SK-N-SH (cell line): Measurements from ENCODE around the gene CPZ. TPM values are rescaled to one million over a fixed set of nuclear protein-coding genes. Genes with fewer than 3 reads are reported as not detected.

Source experiments
- CTCF ChIA-PET: fragments of 300-600, 350-600 bp; formaldehyde crosslinking; extraction: SDS; loops from one replicate; lab custom pipeline; 2021; lab: Yijun Ruan, JAX
- POLR2A ChIA-PET: fragments of 350-600 bp; sonication (Branson Sonifier 250); formaldehyde crosslinking; extraction: SDS; loops from one replicate; lab custom pipeline; 2020; ENCODE audit warnings: antibody characterized with exemption, inconsistent platforms; lab: Yijun Ruan, JAX
- DNase-seq: peaks from one replicate; pipeline ENCODE4 v3.0.0; 2012
- H2AFZ ChIP-seq: fragments of 200-600 bp; sonication (generic); 2 replicates; pipeline ENCODE4 v1.8.1; 2016; ENCODE audit warnings: antibody characterized with exemption, mild to moderate bottlenecking, low read depth
- H3F3A ChIP-seq: fragments of 200-600 bp; sonication (generic); replicated peaks from 2 replicates; pipeline ENCODE3; 2016; ENCODE audit warnings: antibody characterized with exemption, mild to moderate bottlenecking; ENCODE audit not compliant: insufficient read depth
- H3K27ac ChIP-seq, 2 experiments: fragments of 200-500 bp in 1 of 2; fragments of 200-600 bp in 1 of 2; sonication (Bioruptor generic) in 1 of 2; sonication (generic), shearing (Covaris generic) in 1 of 2; 2 replicates each; pipeline versions ENCODE4 v1.5.1 to v1.6.1; 2014 to 2016; ENCODE audit warnings: low read depth in 2 of 2, inconsistent platforms in 1 of 2, low read length in 1 of 2, mild to moderate bottlenecking in 1 of 2, mixed read lengths in 1 of 2
- H3K27me3 ChIP-seq: fragments of 200-600 bp; sonication (generic), shearing (Covaris generic); 2 replicates; pipeline ENCODE4 v1.6.1; 2016; ENCODE audit warnings: mixed run types; ENCODE audit not compliant: insufficient read depth
- H3K36me3 ChIP-seq, 2 experiments: fragments of 200-500 bp in 1 of 2; fragments of 200-600 bp in 1 of 2; sonication (Bioruptor generic) in 1 of 2; sonication (generic) in 1 of 2; replicated peaks in 1 of 2; 2 replicates each; pipeline versions ENCODE3 to v1.5.1; 2014 to 2016; ENCODE audit warnings: low read length in 1 of 2, mild to moderate bottlenecking in 1 of 2; ENCODE audit not compliant: insufficient read depth in 2 of 2, control insufficient read depth in 1 of 2
- H3K4me1 ChIP-seq, 2 experiments: fragments of 200-500 bp in 1 of 2; fragments of 200-600 bp in 1 of 2; sonication (Bioruptor generic) in 1 of 2; sonication (generic), shearing (Covaris generic) in 1 of 2; 2 replicates each; pipeline versions ENCODE4 v1.5.1 to v1.6.1; 2014 to 2016; ENCODE audit warnings: low read depth in 1 of 2, low read length in 1 of 2, mixed run types in 1 of 2; ENCODE audit not compliant: insufficient read depth in 2 of 2, control insufficient read depth in 1 of 2
- H3K4me2 ChIP-seq: fragments of 200-600 bp; sonication (generic), shearing (Covaris generic); 2 replicates; pipeline ENCODE4 v1.6.1; 2017; ENCODE audit warnings: mixed run types
- H3K4me3 ChIP-seq, 2 experiments: fragments of 200-500 bp in 1 of 2; fragments of 200-600 bp in 1 of 2; sonication (Bioruptor generic) in 1 of 2; sonication (generic), shearing (Covaris generic) in 1 of 2; 2 replicates each; pipeline versions ENCODE4 v1.5.1 to v1.8.1; 2014 to 2016; ENCODE audit warnings: low read depth in 2 of 2, inconsistent platforms in 1 of 2, low read length in 1 of 2, mild to moderate bottlenecking in 1 of 2, mixed read lengths in 1 of 2, moderate library complexity in 1 of 2
- H3K79me2 ChIP-seq: fragments of 200-600 bp; sonication (generic); 2 replicates; pipeline ENCODE4 v1.8.1; 2017; ENCODE audit warnings: mild to moderate bottlenecking; ENCODE audit not compliant: insufficient read depth
- H3K9ac ChIP-seq: fragments of 200-600 bp; sonication (generic); 2 replicates; pipeline ENCODE4 v1.6.1; 2017; ENCODE audit warnings: mixed run types
- H3K9me2 ChIP-seq: fragments of 200-600 bp; sonication (generic); 2 replicates; pipeline ENCODE4 v1.6.1; 2017; ENCODE audit warnings: mixed run types
- H3K9me3 ChIP-seq: fragments of 200-600 bp; sonication (generic); 2 replicates; pipeline ENCODE4 v1.6.1; 2017; ENCODE audit warnings: mixed run types, mild to moderate bottlenecking, moderate library complexity
- H4K20me1 ChIP-seq: fragments of 200-600 bp; sonication (generic); 2 replicates; pipeline ENCODE4 v1.6.1; 2017; ENCODE audit warnings: mild to moderate bottlenecking, mixed run types; ENCODE audit not compliant: insufficient read depth
- CHD2 ChIP-seq: fragments of 150-350 bp; IDR thresholded peaks from 2 replicates; pipeline ENCODE4 v1.6.1; 2018; ENCODE audit warnings: low read length; ENCODE audit not compliant: partially characterized antibody
- EZH2phosphoT487 ChIP-seq: fragments of 200-600 bp; sonication (generic); IDR thresholded peaks from 2 replicates; pipeline ENCODE4 v1.6.1; 2017; ENCODE audit warnings: low read depth, mixed run types, mild to moderate bottlenecking, antibody characterized with exemption, moderate library complexity, borderline replicate concordance
- FOSL2 ChIP-seq: IDR thresholded peaks from 2 replicates; pipeline ENCODE4 v1.4.0; 2012; ENCODE audit warnings: low read depth, mild to moderate bottlenecking, moderate library complexity, borderline replicate concordance
- FOXJ3 ChIP-seq: sonication (generic); formaldehyde crosslinking; IDR thresholded peaks from 2 replicates; pipeline ENCODE4 v1.5.1; 2020; ENCODE audit warnings: mild to moderate bottlenecking, missing genetic modification reagents
- GABPA ChIP-seq: IDR thresholded peaks from 2 replicates; pipeline ENCODE4 v1.4.0; 2012; ENCODE audit warnings: low read depth, mild to moderate bottlenecking
- GATA2 ChIP-seq: sonication (generic); formaldehyde crosslinking; IDR thresholded peaks from 2 replicates; pipeline ENCODE4 v1.5.0; 2020; ENCODE audit warnings: mild to moderate bottlenecking, missing genetic modification reagents
- JUND ChIP-seq: IDR thresholded peaks from 2 replicates; pipeline ENCODE4 v1.4.0; 2012
- MEF2A ChIP-seq: IDR thresholded peaks from 2 replicates; pipeline ENCODE4 v1.4.0; 2012; ENCODE audit warnings: low read depth, borderline replicate concordance
- NFIC ChIP-seq: IDR thresholded peaks from 2 replicates; pipeline ENCODE4 v1.4.0; 2012; ENCODE audit warnings: borderline replicate concordance
- RAD21 ChIP-seq: IDR thresholded peaks from 2 replicates; pipeline ENCODE4 v1.6.1; 2012; ENCODE audit warnings: mild to moderate bottlenecking, low read length
- SIN3A ChIP-seq: IDR thresholded peaks from 2 replicates; pipeline ENCODE4 v1.6.1; 2012; ENCODE audit warnings: low read depth, mild to moderate bottlenecking, low read length, moderate library complexity, borderline replicate concordance
- SMC3 ChIP-seq: IDR thresholded peaks from 2 replicates; pipeline ENCODE4 v1.6.1; 2012; ENCODE audit warnings: low read depth, low read length, improper control_type of control experiment
- TEAD4 ChIP-seq: IDR thresholded peaks from 2 replicates; pipeline ENCODE4 v1.4.0; 2012; ENCODE audit warnings: mild to moderate bottlenecking, borderline replicate concordance; ENCODE audit not compliant: insufficient read depth
- USF1 ChIP-seq: IDR thresholded peaks from 2 replicates; pipeline ENCODE4 v1.4.0; 2012; ENCODE audit warnings: low read depth, borderline replicate concordance
- USF2 ChIP-seq: fragments of 150-350 bp; IDR thresholded peaks from 2 replicates; pipeline ENCODE4 v1.6.1; 2017; ENCODE audit warnings: antibody characterized with exemption, low read length, low read depth, borderline replicate concordance
- YY1 ChIP-seq: IDR thresholded peaks from 2 replicates; pipeline ENCODE4 v1.4.0; 2012; ENCODE audit warnings: low read depth, mild to moderate bottlenecking
- ZBTB33 ChIP-seq: IDR thresholded peaks from 2 replicates; pipeline ENCODE4 v1.4.0; 2012; ENCODE audit warnings: low read depth, borderline replicate concordance
- WGBS: methylation state at CpG from one replicate; pipeline ENCODE4 v1.1.6; 2017; ENCODE audit warnings: low lambda C conversion rate; 5-methylcytosine and 5-hydroxymethylcytosine counted together
- polyA plus RNA-seq, 3 experiments: library from polyadenylated mRNA; depleted of rRNA; stranded (reverse); fragments of >200 nt; gene quantifications; 2 replicates each; pipeline ENCODE4 v1.2.3, GENCODE V29; 2012
- TF ChIP-seq, protein P1 (sequence below): fragments of 200-600 bp; sonication (generic); IDR thresholded peaks from 2 replicates; pipeline ENCODE4 v1.6.1; 2017; ENCODE audit warnings: antibody characterized with exemption, mild to moderate bottlenecking, moderate library complexity
- TF ChIP-seq, protein P2 (sequence below): IDR thresholded peaks from 2 replicates; pipeline ENCODE4; 2012

The CPZ gene
- polyA plus RNA-seq, 1 of the 3 experiments (the other 2 are of a cell fraction): not detected

- no peaks in the 10 kb centered on the region for H3K36me3 ChIP-seq
- POLR2A ChIA-PET: no interaction called here
These were observed 49.5 kb downstream of the CPZ start for GRCh38 chr4:8641931-8642650.

More at GRCh38 chr4:8641931-8642650, 49.5 kb downstream of the CPZ start:
- Histone ChIP-seq H3K79me2 (no peaks in the 10 kb centered on the region), H4K20me1 (no peaks in the 10 kb centered on the region), H3K4me1 (no peaks in the 10 kb centered on the region), H3K27me3 (no peaks in the 10 kb centered on the region), H3K4me2 (no peak overlapping the region)
- no peak for TF ChIP-seq GATA2 (CRISPR knock-in tag)
- TF ChIP-seq MEF2A: no peak
- no peak for TF ChIP-seq FOSL2
- no peak for TF ChIP-seq USF1
- no peak for TF ChIP-seq USF2
- no peak for TF ChIP-seq ZBTB33
- no peak for TF ChIP-seq SIN3A
- no peak for TF ChIP-seq FOXJ3 (CRISPR knock-in tag)
- no peak for TF ChIP-seq EZH2phosphoT487
- TF ChIP-seq NFIC: no peak
- TF ChIP-seq TEAD4: no peak
- no peak for TF ChIP-seq GABPA
- TF ChIP-seq SMC3: no peak
- no peak for TF ChIP-seq CHD2
- TF ChIP-seq RAD21: no peak
- no peak for TF ChIP-seq JUND
- TF ChIP-seq, protein P1, sequence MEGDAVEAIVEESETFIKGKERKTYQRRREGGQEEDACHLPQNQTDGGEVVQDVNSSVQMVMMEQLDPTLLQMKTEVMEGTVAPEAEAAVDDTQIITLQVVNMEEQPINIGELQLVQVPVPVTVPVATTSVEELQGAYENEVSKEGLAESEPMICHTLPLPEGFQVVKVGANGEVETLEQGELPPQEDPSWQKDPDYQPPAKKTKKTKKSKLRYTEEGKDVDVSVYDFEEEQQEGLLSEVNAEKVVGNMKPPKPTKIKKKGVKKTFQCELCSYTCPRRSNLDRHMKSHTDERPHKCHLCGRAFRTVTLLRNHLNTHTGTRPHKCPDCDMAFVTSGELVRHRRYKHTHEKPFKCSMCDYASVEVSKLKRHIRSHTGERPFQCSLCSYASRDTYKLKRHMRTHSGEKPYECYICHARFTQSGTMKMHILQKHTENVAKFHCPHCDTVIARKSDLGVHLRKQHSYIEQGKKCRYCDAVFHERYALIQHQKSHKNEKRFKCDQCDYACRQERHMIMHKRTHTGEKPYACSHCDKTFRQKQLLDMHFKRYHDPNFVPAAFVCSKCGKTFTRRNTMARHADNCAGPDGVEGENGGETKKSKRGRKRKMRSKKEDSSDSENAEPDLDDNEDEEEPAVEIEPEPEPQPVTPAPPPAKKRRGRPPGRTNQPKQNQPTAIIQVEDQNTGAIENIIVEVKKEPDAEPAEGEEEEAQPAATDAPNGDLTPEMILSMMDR: no peak
- TF ChIP-seq, protein P2, sequence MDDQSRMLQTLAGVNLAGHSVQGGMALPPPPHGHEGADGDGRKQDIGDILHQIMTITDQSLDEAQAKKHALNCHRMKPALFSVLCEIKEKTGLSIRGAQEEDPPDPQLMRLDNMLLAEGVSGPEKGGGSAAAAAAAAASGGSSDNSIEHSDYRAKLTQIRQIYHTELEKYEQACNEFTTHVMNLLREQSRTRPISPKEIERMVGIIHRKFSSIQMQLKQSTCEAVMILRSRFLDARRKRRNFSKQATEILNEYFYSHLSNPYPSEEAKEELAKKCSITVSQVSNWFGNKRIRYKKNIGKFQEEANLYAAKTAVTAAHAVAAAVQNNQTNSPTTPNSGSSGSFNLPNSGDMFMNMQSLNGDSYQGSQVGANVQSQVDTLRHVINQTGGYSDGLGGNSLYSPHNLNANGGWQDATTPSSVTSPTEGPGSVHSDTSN: no peak
- no peak for TF ChIP-seq YY1
- TF ChIP-seq, all 33 proteins: peak for 0
- H3F3A ChIP-seq: no peaks in the 10 kb centered on the region
- no peak for DNase-seq
- 44% methylated on average over 15 of the region's 16 CpGs for WGBS
- H3K9me2 ChIP-seq: no peaks in the 10 kb centered on the region
- H2AFZ ChIP-seq: no peak overlapping the region
- CTCF ChIA-PET: interaction anchor here (1.2 to 1.9 kb wide), 2 partner anchors 243 to 276 kb away, joined by 3 to 7 read pairs; no protein-coding TSS in a partner anchor
- no peak overlapping the region for H3K9ac ChIP-seq
- no peaks in the 10 kb centered on the region for H3K9me3 ChIP-seq
- H3K27ac ChIP-seq: no peak overlapping the region
- H3K4me3 ChIP-seq: no peak overlapping the region
